ENCODE measurements around the gene IRX5.

Gene IRX5

GRCh38 chr16:54931120-54932014 is 702 bp downstream of the IRX5 start:
- no peak for DNase-seq (ENCODE audit: low spot score)

GRCh38 chr16:54932021-54932660 is 1.5 kb downstream of the IRX5 start:
- no peak for DNase-seq (ENCODE audit: low spot score)

- no peak for DNase-seq (ENCODE audit: low spot score)
Measured at GRCh38 chr16:54932737-54933254, 2.1 kb downstream of the IRX5 start.

- DNase-seq (ENCODE audit: low spot score) = no peak
Measured at GRCh38 chr16:54933281-54934011, 2.8 kb downstream of the IRX5 start.

GRCh38 chr16:54934481-54935265 is 4.0 kb downstream of the IRX5 start:
- DNase-seq (ENCODE audit: low spot score) = peak; percentile 50

GRCh38 chr16:54935266-54935968 is 4.8 kb downstream of the IRX5 start:
- no peak for DNase-seq (ENCODE audit: low spot score)

GRCh38 chr16:54936201-54936978 is 5.7 kb downstream of the IRX5 start:
- DNase-seq (ENCODE audit: low spot score) = peak; percentile 45

GRCh38 chr16:54936979-54937670 is 6.5 kb downstream of the IRX5 start:
- DNase-seq (ENCODE audit: low spot score) = peak; percentile 61

GRCh38 chr16:54937671-54938211 is 7.1 kb downstream of the IRX5 start:
- no peak for DNase-seq (ENCODE audit: low spot score)

GRCh38 chr16:54938212-54939028 is 7.8 kb downstream of the IRX5 start:
- no peak for DNase-seq (ENCODE audit: low spot score)

GRCh38 chr16:54939029-54939346 is 8.3 kb downstream of the IRX5 start:
- DNase-seq (ENCODE audit: low spot score) = no peak

GRCh38 chr16:54939510-54940278 is 9.0 kb downstream of the IRX5 start:
- no peak for DNase-seq (ENCODE audit: low spot score)

- DNase-seq (ENCODE audit: low spot score) = no peak
Measured at GRCh38 chr16:54940279-54940604, 9.6 kb downstream of the IRX5 start.

- DNase-seq (ENCODE audit: low spot score) = no peak
Measured at GRCh38 chr16:54942353-54942943, 11.8 kb downstream of the IRX5 start.

GRCh38 chr16:54944002-54944401 is 13.3 kb downstream of the IRX5 start:
- no peak for DNase-seq (ENCODE audit: low spot score)

- DNase-seq (ENCODE audit: low spot score) = no peak
Measured at GRCh38 chr16:54945063-54945462, 14.4 kb downstream of the IRX5 start.

GRCh38 chr16:54946909-54947308 is 16.2 kb downstream of the IRX5 start:
- DNase-seq (ENCODE audit: low spot score) = no peak

- no peak for DNase-seq (ENCODE audit: low spot score)
Measured at GRCh38 chr16:54947616-54948015, 17.0 kb downstream of the IRX5 start.
